Endometrial microvascular endothelial cells (primary cell): Measurements from ENCODE around the gene PAOX. TPM values are rescaled to one million over a fixed set of nuclear protein-coding genes. Genes with fewer than 3 reads are reported as not detected.

Experiments
- in situ Hi-C: cut with HindIII; loops from 2 replicates; pipeline ENCODE4 v1.10.0; 2017; ENCODE audit warnings: low sequenced_read_pairs, low pct_unique_long_range_greater_than_20kb; ENCODE audit errors: inconsistent ontology term
- total RNA-seq: library from RNA; depleted of rRNA; stranded (reverse); fragments of >200 nt; gene quantifications from one replicate; pipeline ENCODE4 v1.2.3, GENCODE V29; 2015; ENCODE audit errors: inconsistent ontology term

Gene PAOX
- total RNA-seq, 1 donor from 2014 or later = 9.3 TPM

GRCh38 chr10:133347710-133348517 lies 31.1 kb upstream of the PAOX start:
- in situ Hi-C loops = no loop called here

- in situ Hi-C loops = no loop called here
Observed at GRCh38 chr10:133349160-133349568, 29.9 kb upstream of the PAOX start.

GRCh38 chr10:133349577-133350011 lies 29.5 kb upstream of the PAOX start:
- in situ Hi-C loops = no loop called here

GRCh38 chr10:133350283-133350949 lies 28.6 kb upstream of the PAOX start:
- in situ Hi-C loops = no loop called here

- in situ Hi-C loops = no loop called here
Observed at GRCh38 chr10:133350950-133351329, 28.1 kb upstream of the PAOX start.

GRCh38 chr10:133351408-133352318 lies 27.4 kb upstream of the PAOX start:
- in situ Hi-C loops = no loop called here

- in situ Hi-C loops = no loop called here
Observed at GRCh38 chr10:133353202-133353959, 25.7 kb upstream of the PAOX start.

GRCh38 chr10:133353988-133354605 lies 25.0 kb upstream of the PAOX start:
- in situ Hi-C loops = no loop called here

GRCh38 chr10:133354672-133355240 lies 24.3 kb upstream of the PAOX start:
- in situ Hi-C loops = no loop called here

GRCh38 chr10:133355266-133355665 lies 23.8 kb upstream of the PAOX start:
- in situ Hi-C loops = no loop called here

GRCh38 chr10:133355991-133356390 lies 23.1 kb upstream of the PAOX start:
- in situ Hi-C loops = no loop called here

GRCh38 chr10:133356549-133357284 lies 22.3 kb upstream of the PAOX start:
- in situ Hi-C loops = no loop called here

GRCh38 chr10:133357285-133358161 lies 21.5 kb upstream of the PAOX start, which contains the start of gene FUOM:
Gene FUOM, minus strand, starts transcription at chr10:133358019. Its CDS starts 12 bp downstream, at chr10:133358007.
- in situ Hi-C loops = no loop called here

GRCh38 chr10:133358162-133358924 lies 20.7 kb upstream of the PAOX start:
- in situ Hi-C loops = no loop called here

GRCh38 chr10:133358925-133359310 lies 20.1 kb upstream of the PAOX start:
- in situ Hi-C loops = no loop called here

- in situ Hi-C loops = no loop called here
Observed at GRCh38 chr10:133359554-133359971, 19.5 kb upstream of the PAOX start.
